Measurements from ENCODE around the gene TMEM273.

TMEM273 gene

DNA sequence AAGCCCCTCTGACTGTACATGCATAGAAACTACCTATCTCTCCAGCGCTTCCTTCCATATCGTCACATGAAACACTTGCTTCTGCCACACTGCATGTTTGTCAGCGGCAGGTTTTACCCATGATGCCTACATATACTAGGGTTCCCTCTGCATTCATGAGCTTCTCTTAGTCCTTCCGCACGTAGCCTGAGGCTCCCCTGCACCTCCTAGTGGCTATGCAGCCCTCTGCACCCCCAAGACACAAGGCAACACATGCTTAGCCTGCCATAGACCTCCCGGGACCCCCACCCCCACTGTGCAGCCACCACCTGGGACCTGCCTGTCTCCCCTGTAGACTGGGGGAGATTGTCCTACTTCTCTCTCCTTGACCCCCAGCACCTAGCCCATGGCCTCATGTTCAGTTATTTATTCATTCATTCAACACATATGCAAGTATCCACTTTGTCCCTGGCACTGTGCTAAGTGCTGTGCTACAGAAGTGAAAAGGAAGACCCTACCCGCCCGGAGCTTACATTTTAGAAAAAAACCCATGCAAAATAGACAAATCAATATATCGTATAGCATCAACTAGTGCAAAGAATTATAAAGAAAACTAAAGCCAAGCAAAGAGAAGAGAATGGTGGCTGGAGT, 23.5 kb downstream of the TMEM273 start:
- DNase-seq (ENCODE audit: low spot score), result peak; percentile 66

DNA sequence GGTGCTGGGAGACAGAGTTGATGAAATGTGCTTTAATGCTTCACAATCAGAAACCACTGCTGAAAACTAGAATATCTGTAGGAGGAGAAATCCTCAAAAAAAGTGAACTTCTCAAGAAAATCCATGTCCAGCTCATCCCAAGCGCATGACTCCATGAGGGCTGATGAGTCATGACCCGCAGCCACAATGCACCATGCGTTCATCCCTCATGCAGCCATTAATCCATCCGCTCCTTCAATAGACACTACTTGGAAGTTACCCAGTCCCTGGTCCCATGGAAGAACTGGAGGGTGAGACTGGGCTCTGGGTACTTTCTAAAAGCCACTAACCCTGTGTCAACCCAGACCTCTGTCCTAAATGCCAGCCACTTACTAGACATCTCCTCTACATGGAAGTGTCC, 24.4 kb downstream of the TMEM273 start:
- DNase-seq (ENCODE audit: low spot score), result no peak

GRCh38 chr10:49162761-49163310, 25.4 kb downstream of the TMEM273 start:
- DNase-seq (ENCODE audit: low spot score), result peak; percentile 59

GRCh38 chr10:49162063-49162462, 26.1 kb downstream of the TMEM273 start:
- no peak for DNase-seq (ENCODE audit: low spot score)

GRCh38 chr10:49161411-49161997, 26.7 kb downstream of the TMEM273 start:
- peak; percentile 52 for DNase-seq (ENCODE audit: low spot score)

GRCh38 chr10:49160814-49161213, 27.4 kb downstream of the TMEM273 start:
- DNase-seq (ENCODE audit: low spot score), result no peak

- no peak for DNase-seq (ENCODE audit: low spot score)
These were observed 28.1 kb downstream of the TMEM273 start for GRCh38 chr10:49160110-49160509.

DNA sequence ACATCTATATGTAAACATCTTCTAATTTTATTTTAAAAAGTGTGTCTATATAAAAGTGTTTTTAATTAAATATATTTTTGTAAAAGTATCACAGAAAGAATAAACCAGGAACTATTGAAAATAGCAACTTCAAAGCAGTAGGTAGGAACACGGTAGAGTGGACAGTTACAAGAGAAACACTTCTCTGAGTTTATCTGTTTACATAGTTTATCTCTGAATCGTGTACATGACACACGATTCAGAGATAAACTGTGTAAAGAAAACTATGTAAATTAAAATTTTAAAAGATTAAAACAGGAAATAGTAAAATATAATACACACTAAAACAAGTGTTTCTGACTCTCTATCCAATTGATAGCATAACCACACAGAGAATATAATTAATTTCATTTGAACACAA, 29.3 kb downstream of the TMEM273 start:
- no peak for DNase-seq (ENCODE audit: low spot score)

DNA sequence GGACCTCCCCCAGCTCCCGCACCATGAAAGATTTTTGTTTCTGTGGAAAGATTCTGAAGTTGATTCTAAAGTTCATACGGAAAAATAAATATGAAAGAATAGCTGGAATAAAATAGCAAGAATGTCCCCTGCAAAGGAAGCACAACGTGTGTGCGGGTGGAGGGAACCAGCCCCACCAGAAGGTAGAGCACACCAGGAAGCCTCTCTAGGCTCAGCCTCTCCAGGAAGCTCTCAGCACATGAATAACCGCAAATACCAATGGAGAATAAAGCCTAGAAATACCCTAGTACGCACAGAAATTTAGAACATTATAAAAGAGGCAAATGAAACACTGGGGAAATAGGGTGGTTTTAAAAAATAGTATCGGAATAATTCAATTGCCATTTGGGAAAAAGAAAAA, 29.8 kb downstream of the TMEM273 start:
- no peak for DNase-seq (ENCODE audit: low spot score)

DNA sequence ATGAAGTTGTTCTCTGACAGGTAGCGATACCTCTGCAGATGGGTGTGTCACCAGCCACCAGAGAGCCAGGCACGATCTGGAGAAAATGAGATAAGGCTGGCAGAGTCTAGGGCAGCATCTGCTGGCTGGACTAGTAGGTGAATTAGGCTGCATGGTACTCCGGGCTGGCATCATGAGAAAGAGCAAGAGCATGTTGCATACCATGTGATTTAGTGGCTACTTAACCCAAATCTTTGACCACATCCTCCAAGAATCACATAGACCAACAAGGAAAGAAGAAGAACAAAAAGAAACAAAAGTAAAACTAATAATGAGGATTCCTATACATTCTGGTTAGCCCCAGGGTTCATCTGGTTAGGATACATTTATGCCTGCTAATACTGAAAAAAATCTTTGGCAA, 31.0 kb downstream of the TMEM273 start:
- DNase-seq (ENCODE audit: low spot score), result no peak

DNA sequence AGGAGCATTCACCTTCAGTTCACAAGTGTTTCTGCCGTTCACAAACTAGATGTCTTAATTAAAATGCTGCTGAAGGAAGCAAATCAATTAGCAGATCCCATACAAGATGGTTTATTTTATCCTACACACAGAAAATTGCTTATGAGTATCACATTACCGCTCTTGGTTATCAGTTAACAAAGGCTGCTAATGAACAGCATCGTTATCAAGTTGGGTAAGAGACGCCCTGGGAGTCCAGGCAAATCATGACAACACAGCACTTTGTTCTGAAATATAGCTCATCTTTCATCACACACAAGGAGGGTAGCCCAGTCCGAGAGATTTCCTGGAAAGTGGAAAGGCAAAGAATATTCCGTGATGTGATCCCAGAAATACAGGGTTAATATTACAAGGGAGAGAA, 33.5 kb downstream of the TMEM273 start:
- no peak for DNase-seq (ENCODE audit: low spot score)

DNA sequence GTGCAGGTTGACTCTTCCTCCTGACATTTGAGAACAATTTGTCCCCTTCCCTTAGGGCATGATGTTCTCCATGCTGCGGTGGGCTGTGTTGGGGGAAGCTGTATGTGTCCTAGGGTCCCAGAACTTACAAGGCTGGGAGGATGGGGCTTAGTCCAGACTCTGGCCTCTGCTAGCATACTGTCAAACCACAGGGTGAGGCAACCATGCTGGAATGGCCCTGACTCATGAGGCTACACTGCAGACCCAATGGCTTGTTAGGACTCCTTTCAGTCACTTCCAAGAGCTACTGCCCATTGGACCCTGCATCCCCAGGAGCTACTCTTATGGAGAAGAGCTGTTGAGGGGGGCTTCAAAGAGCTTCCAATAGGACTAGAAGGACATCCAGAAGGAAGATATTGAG, 34.2 kb downstream of the TMEM273 start:
- DNase-seq (ENCODE audit: low spot score), result no peak

DNA sequence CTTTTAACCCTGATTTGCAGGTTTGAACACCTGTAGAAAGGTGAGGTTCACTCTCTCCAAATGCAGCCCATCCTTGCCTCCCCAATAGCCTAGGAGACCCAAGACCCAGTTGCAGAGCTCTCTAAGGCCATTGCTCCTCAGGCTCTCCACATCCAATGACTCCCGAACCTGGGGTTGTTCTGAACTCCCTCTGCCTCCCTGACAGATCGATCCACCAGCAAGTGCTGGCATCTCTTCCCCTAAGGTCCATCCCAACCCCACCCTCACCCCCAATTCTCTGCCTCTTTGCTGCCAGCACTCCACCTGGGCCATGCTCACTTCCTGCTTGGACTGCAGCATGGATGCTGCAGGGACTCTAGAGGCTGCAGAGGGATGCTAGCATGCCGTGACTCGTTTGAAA, 35.1 kb downstream of the TMEM273 start:
- no peak for DNase-seq (ENCODE audit: low spot score)

- DNase-seq (ENCODE audit: low spot score), result no peak
These were observed 35.5 kb downstream of the TMEM273 start for GRCh38 chr10:49152663-49153062.

DNA sequence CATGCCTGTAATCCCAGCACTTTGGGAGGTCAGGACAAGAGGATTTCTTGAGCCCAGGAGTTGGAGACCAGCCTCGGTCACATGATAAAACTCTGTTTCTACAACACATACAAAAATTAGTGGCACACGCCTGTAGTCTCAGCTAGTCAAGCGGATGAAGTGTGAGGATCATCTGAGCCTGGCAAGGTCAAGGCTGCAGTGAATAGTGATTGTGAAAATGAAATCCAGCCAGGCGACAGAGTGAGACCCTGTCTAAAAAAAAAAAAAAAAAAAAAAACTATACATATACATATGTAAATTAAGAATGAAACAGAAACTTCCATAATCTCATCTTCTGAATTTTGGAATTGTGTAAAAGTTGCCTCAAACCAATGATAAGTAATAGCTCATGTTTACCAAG, 36.2 kb downstream of the TMEM273 start:
- no peak for DNase-seq (ENCODE audit: low spot score)

GRCh38 chr10:49151481-49151880, 36.7 kb downstream of the TMEM273 start:
- DNase-seq (ENCODE audit: low spot score), result no peak

- DNase-seq (ENCODE audit: low spot score), result no peak
These were observed 37.2 kb downstream of the TMEM273 start for GRCh38 chr10:49151025-49151445.

GRCh38 chr10:49150426-49150825, 37.8 kb downstream of the TMEM273 start:
- DNase-seq (ENCODE audit: low spot score), result no peak

DNA sequence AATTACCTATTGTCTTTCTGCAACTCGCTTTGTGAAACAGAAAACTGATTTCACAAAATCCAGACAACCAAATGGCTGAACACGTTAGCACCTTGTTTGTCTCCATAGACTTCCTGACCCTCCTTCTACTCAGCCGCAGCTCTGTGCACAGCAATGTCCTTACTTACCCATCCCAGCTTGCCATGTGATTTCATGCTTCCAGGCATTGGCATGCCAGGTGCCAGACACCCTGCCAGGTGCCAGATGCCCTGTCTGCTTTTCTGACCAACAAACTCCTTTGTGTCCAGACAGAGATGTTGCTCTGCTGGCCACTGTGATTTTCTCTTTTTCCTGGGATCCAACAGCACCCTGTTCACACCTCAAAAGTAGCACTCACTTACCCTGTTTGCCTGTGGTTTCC, 38.3 kb downstream of the TMEM273 start:
- DNase-seq (ENCODE audit: low spot score), result no peak

GRCh38 chr10:49144058-49144720, 44.0 kb downstream of the TMEM273 start:
- peak; percentile 82 for DNase-seq (ENCODE audit: low spot score)

- no peak for DNase-seq (ENCODE audit: low spot score)
These were observed 44.9 kb downstream of the TMEM273 start for GRCh38 chr10:49143249-49143648.

DNA sequence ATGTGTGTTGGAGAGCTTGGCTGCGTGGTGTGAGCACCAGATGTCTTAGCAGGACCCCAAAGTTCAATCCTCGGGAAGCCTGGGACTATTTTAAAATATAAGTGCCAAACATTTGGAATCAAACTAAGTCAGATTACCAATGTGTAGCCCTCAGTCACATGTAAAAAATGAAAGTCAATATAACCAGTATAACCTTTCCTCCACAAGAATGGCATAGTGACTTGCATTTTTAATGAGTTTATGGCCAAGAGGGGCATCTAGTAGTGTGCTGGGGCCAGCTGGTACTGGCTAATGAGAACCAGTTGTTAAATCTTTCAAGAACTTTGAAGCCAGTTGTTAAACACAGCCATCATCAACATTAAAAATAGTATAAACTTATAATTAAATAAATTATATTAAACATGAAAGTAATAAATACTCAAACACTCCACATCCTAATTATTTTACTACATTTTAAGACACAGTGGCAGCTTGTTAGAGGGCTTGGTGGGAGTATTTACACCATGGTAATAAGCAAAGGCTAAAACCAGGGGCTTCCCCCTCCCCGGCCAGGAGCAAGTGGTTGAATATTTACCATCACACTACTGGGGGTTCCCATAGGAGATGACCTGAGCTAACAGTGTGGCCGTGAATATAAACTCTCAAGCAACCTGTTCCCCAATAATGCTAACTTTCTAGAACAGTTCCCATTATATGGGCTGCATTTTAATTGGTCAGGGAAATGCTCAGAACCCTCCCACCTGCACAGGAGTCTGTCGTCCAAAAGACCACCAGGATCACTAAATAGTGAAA, 46.5 kb downstream of the TMEM273 start:
- no peak for DNase-seq (ENCODE audit: low spot score)
